ENCODE measurements around the gene ACVR1. TPM values are rescaled to one million over a fixed set of nuclear protein-coding genes. Genes with fewer than 3 reads are reported as not detected.
"Not testable (repeated sequence)": the region's sequence is repeated elsewhere in the genome, so short reads cannot be mapped to it uniquely, and the experiment has no call there.

The ACVR1 gene
- total RNA-seq, 1 experiment from 2014 or later: 1.9 TPM

DNA sequence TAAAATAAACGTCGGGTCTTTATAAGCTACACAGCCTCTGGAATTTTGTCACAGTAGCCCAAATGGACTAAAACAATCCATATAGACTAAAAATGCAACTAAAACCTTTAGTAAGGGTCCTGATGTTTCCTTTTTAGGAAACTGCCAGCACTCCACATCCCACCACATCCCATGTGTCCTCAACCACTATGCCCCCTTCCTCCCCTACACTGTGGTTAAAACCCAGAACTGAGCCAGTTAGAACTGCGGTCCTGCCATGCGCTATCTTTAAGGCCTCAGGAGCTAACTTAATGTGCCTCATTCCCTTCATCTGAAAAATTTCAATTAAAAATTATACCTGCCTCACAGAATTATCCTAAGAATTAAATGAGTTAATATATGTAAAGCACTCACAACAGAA, 41.1 kb downstream of the ACVR1 start:
- no peak for DNase-seq (ENCODE audit: low spot score)

DNA sequence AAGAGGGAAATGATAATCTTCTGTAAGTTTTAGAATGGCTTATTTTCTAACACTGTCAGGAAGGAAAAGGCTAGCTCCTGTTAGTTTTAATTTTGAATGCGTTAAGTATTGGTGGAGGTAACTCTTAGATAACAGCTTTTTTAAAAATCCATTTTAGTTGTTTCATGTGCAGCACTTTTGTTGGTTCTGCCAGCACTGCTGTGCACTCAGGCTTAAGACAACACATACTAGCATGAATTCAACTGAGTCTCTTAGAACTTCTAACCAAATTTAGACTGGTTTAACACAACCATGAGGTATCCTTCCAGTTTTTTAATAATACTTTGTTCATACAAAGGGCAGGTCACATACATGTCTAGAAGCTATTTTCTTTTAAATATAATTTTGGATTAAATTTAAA, 42.4 kb downstream of the ACVR1 start:
- in situ Hi-C loops (cut with HindIII; ENCODE audit: low sequenced_read_pairs): no loop called here

More for the DNA sequence above, 41.1 kb downstream of the ACVR1 start:
- in situ Hi-C loops (cut with HindIII; ENCODE audit: low sequenced_read_pairs): no loop called here

DNA sequence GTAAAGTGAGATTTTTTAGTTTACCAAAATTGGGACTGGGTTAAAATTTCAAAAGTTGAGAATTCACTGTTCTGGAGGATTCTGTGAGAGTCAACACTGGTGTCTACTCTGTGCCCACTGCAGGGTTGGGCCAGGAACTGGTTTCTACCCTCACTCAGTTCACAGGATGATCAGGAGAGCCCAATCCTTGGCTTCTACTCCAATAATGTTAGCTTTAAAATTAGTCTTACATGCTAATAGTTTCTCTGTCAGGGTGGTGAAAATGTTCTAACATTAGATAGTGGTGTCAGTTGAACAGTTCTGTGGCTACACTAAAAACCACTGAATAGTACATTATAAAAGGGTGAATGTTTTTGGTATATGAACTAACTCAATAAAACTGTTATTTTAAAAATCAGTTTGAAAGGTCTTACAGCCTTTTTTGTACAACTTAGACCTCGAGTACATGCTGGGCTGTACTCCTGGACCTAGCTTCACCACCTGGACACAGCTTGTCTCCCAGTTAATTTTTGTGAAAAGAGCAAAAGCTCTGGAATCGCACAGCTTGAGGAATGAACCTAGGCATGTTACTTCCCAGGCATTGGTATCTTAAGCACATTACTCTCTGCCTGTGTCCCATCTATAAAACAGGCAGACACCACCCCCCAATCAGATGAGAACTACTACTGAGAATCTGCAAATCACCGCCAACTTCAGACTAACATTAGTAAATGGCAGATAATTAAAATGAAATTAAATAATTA, 44.4 kb downstream of the ACVR1 start:
- in situ Hi-C loops (cut with HindIII; ENCODE audit: low sequenced_read_pairs): no loop called here
- DNase-seq (ENCODE audit: low spot score): peak; percentile 65

More for the DNA sequence above, 42.4 kb downstream of the ACVR1 start:
- no peak for DNase-seq (ENCODE audit: low spot score)

DNA sequence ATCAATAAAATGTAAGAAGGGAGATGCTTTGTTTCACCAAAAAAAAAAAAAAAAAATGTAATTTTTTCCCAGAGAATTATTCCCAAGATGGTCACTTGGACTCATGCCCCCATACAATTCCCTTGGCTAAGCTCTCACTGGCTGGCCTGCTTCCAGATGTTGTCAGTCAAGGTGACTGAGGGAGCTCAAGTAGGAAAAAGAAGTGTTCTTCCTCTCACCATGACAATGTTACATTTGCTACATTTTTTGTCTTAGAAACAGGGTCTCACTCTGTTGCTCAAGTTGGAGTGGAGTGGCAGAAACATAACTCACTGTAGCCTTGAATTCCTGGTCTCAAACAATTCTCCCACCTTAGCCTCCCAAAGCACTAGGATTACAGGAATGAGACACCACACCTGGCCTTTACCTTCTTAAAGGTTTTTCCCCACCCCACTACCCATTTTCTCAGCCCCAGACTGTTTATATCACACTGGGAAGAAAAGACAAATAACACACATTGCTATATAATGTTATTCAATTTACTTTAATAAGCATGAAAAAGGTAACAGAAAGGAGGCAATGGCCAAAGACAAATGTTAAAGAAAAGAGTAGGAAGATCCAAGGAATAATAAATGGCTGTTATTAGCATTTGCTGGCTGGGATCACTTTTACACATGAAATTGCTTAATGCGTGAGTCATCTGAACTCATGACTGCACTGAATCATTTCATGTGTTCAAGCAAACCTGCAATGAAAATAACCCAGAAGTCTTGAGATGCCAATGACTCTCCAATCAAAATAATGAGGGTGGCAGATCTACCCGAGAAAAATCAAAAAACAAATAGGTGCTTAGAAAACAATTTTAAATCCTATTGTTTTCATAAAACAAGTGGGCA, 45.2 kb downstream of the ACVR1 start:
- in situ Hi-C loops (cut with HindIII; ENCODE audit: low sequenced_read_pairs): no loop called here
- DNase-seq (ENCODE audit: low spot score): no peak

DNA sequence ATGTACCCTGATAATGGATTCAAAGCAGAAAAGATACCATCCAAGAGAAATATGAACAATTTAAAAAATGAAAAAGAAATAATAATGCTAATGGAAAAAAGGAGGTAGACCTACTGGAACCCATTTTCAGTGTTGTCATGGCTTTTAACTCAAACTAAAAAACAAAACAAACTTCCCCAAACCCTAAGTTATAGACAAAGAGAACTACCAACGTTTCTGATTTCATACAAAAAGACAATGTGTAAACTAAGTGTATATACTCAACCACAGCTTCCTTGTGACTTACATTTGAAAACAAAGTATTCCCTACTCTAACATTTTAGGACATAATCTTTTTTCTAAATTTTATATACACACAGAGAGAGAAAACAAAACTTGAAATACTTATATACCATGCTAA, 45.9 kb downstream of the ACVR1 start:
- no peak for DNase-seq (ENCODE audit: low spot score)
- in situ Hi-C loops (cut with HindIII; ENCODE audit: low sequenced_read_pairs): no loop called here

DNA sequence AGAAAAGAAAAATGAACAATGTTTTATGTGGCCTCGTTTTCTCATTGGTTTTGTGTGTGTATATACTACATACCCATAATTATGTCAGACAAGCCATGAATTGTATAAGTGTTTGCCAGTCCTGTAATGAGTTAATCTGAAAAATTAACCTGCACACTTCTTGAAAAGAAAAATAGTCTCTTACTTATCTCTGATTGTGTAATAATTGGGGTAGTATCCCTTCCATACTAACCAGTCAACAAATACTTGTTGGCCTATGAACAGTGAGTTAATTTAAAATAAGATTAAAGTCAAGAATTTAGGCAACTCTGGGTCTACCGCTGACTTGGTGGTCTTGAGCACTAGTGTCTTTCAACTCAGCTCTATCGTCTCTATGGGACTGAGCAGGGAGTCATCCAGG, 48.8 kb downstream of the ACVR1 start:
- DNase-seq (ENCODE audit: low spot score): no peak
- in situ Hi-C loops (cut with HindIII; ENCODE audit: low sequenced_read_pairs): no loop called here

DNA sequence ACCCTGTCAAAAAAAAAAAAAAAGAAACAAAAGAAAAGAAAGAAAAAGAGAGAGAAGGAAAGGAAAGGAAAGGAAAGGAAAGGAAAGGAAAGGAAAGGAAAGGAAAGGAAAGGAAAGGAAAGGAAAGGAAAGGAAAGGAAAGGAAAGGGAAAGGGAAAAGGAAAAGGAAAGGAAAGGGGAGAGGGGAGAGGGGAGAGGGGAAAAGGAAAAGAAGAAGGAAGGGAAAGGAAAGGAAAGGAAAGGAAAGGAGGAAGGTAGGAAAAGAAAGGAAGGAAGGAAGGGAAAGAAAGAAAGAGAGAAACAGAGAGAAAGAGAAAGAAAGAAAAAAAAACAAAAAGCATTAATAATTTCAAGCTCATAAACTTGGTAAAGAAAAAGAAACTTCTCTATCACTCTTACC, 49.5 kb downstream of the ACVR1 start:
- in situ Hi-C loops (cut with HindIII; ENCODE audit: low sequenced_read_pairs): not testable (repeated sequence)

DNA sequence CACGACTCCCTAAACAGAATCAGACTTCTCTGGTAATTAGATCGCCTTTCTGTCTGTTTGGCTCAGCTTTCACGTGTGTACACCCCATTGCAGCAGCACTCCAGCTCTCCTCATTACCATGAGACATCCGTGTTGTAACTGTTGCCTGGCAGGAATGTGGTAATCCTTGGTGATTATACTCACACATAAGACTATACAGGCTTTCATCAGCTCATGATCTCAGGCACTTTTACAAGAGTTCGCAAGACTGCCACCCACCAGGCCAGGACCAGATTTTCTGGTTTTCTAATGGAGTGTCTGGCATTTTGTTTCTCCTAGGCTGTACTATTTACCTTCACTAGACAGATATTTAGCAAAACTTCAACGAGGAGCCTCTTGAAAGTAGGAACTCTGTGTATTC, 50.2 kb downstream of the ACVR1 start:
- in situ Hi-C loops (cut with HindIII; ENCODE audit: low sequenced_read_pairs): no loop called here
- no peak for DNase-seq (ENCODE audit: low spot score)

More for the DNA sequence above, 49.5 kb downstream of the ACVR1 start:
- not testable (repeated sequence) for DNase-seq (ENCODE audit: low spot score)

DNA sequence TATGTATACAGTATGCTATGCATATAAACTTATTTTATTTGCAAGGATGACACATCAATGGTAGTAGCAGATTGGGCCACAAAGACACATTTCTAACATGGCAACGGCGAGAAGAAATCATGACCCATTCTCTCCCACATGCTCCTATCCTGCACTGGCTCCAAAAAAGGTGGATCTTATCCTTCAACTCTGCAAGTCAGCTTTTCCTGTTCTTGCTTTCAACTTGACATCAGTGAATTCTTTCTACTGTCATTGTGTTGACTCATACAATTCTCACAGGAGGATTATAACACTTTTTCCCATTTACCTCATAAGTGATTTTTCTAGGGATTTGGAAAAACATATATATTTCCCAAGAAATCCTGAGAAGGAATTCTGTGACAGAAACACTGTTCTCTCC, 53.1 kb downstream of the ACVR1 start:
- in situ Hi-C loops (cut with HindIII; ENCODE audit: low sequenced_read_pairs): no loop called here
- DNase-seq (ENCODE audit: low spot score): no peak

DNA sequence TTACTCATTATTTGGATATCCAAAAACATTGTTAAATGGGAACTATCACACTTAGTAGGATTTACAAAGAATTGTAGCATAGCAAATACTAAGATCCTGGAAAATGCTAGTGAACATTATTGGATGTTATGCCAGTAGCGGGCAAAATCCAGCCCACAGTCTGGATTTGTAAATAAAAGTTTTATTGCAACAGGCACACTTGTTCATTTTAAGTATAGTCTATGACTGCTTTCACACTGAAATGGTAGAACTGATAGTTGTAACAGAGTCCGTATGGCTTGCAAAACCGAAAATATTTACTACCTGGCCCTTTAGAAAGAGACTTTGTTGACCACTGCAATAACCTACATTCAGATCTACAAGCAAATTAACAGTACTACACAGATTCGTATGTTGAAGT, 53.6 kb downstream of the ACVR1 start:
- DNase-seq (ENCODE audit: low spot score): no peak
- in situ Hi-C loops (cut with HindIII; ENCODE audit: low sequenced_read_pairs): no loop called here

DNA sequence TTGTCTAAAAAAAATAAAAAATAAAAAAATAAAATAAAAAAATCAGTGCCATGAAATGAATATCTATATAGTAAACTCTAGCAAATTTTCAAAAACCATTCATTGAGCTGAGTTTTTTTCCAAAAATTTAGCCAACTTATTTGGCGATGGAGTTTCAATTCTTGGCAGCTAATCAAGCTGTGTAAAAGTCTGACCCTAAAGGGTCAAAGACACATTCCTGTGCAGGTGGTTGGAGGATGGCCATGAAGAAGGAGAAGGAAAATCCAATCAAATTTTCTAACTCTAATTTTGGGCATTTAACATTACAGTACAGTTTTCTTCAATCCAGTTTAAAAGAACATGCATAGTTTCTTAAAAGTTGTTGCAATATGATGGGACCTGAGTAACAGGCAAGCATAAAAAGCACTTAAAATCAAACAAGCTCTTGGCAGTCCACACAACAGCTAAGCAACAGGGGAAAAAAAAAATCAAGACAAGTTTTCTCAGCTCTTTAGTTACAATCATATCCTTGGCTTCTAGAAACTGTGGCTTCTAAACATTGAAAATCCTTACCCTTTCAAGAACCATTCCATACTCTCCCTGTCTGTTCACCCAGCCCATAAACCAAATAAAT, 54.5 kb downstream of the ACVR1 start:
- in situ Hi-C loops (cut with HindIII; ENCODE audit: low sequenced_read_pairs): no loop called here
- DNase-seq (ENCODE audit: low spot score): no peak

DNA sequence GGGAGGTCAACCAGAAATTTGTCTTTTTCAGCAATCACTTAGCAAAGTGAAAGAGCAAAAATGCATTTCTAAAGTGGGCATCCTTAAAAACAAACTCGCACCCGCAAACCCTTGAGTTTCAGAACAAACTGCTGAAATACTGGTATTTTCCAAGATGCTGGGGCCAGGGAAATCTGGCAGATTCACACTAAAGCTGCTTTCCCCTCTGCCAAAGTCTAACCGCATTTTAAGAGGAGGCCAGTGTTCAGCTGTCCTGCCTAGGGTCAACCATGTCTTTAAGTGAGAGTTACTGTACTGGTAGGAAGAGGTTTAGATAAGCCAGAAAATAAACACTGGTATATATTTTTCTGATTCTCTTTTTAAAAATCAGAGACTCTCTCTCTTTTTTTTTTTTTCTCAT, 55.9 kb downstream of the ACVR1 start:
- in situ Hi-C loops (cut with HindIII; ENCODE audit: low sequenced_read_pairs): no loop called here
- DNase-seq (ENCODE audit: low spot score): no peak

DNA sequence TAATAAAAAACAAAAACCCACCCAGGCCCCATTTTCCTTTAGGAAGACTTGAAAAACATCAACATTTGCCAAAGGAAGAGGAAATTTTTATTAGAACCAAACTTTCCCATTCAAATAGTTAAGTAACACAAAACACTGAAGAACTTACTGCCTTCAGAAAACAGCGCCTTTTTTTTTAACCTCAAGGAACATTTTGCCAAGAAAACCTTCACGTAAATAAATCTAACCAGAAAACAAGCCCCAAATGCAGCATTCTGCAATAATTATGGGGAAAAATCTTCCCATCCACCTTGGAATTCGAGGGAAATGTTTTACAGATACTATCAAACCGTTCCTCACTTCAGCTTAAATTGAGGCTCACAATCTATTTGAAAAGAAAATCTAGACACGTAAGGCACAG, 56.4 kb downstream of the ACVR1 start:
- DNase-seq (ENCODE audit: low spot score): no peak
- in situ Hi-C loops (cut with HindIII; ENCODE audit: low sequenced_read_pairs): no loop called here

DNA sequence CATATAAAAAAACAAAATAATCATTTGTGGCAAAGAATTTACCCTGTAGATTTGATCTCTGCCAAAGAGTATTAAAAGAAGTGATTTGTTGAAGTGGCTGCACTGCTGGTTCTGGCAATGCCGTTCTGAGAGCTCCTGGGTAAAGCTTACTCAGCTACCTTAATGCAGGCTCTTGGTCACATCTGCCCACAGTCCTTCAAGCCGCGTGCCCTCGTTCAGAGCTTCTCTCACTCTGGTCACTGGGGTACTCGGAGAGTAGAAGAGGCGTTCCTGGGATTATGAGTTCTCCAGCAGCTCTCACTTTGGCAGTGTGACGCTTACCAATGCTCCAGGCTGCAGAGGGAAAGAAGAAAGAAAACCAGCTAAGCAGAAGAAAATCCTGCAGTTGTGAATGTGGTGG, 57.9 kb downstream of the ACVR1 start:
- DNase-seq (ENCODE audit: low spot score): no peak
- in situ Hi-C loops (cut with HindIII; ENCODE audit: low sequenced_read_pairs): no loop called here

DNA sequence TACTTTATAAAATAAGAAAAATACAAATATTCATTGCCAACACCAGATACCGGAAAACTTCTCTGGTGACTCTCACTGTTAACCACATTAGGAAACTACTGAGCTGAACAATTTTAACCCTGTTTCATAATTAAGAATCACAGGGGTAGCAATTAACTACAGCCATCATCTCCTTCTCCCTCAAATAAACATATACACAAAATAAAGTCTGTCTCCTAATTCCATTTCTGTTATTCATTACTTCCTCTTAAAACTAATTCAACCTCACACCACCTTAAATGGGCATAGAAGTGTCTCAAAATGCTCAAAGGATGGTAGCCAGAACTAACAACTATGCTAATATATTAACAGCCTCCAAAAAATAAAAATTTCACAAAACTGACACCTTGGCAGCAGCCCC, 60.7 kb downstream of the ACVR1 start:
- no peak for DNase-seq (ENCODE audit: low spot score)
- in situ Hi-C loops (cut with HindIII; ENCODE audit: low sequenced_read_pairs): no loop called here

DNA sequence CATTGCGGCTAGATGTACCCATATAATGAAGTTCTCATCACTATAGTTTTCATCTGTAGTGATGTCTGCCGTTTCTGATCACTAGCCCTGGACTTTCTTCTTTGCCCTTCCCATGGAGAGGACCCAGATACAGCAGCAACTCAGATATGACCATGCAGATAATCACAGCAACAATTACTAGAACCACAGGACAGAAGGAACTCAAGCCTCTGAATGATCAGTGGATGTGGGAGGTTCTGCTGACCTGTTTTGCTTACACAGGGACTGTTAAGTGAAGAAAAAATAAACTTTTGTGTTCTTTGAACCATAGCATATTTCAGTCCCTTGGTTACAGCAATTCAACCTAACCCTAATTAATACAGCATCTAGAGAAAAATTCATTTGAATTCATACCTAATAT, 62.7 kb downstream of the ACVR1 start:
- DNase-seq (ENCODE audit: low spot score): no peak
- in situ Hi-C loops (cut with HindIII; ENCODE audit: low sequenced_read_pairs): no loop called here

DNA sequence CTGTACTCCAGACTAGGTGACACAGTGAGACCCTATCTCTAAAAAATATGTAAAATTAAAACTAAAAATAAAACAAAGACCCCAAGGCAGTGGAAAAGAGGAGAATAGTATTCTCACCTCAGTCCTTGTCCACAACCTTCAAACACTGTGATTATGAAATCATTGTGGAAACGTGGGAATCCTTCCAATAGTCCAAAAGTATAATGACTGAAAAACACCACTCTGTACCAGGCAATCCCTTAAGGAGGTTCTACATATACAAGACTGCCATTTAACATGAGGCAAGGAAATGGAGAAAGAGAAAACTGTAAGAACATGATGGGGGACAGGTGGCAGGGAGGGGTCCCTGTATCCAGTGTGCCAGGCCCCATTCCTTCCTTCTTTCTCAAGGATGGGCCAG, 66.1 kb downstream of the ACVR1 start:
- DNase-seq (ENCODE audit: low spot score): no peak
- in situ Hi-C loops (cut with HindIII; ENCODE audit: low sequenced_read_pairs): no loop called here

DNA sequence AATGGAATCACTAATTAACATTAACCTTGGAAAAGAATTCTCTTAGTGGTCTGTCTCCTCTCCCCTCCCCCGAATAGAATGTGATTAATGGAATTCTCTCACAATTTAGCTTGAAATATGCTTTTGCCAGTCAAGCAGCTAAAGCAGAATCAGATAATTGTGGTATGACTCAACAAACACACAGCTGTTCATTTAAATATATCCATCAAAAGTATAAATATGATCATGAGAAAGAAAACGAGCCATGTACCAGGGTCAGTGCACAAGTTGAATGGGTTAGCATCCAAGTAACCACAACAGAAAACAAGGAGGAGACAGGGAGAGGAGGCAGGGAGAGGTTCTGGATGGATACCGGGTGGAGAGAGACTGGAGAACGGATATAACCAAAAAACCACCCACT, 66.9 kb downstream of the ACVR1 start:
- in situ Hi-C loops (cut with HindIII; ENCODE audit: low sequenced_read_pairs): no loop called here
- DNase-seq (ENCODE audit: low spot score): no peak

DNA sequence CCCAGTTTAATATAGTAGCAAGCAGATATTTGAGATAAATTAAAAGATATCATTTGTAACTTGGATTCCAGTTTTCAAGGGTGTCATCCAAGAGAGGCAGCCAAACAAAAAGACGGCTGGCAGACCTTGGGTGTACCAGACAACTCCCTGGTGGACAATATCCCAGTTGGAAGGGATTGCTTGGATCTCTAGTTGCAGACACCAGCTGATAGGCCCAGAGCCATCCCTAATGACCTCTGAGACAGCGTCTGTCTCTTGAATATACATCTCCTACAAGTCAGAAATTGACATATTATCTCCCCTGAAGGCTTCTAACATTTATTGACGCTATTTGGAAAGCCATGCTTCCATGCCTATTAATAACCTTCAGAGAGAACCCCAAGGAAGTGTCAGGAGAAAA, 67.7 kb downstream of the ACVR1 start:
- in situ Hi-C loops (cut with HindIII; ENCODE audit: low sequenced_read_pairs): no loop called here
- DNase-seq (ENCODE audit: low spot score): no peak

DNA sequence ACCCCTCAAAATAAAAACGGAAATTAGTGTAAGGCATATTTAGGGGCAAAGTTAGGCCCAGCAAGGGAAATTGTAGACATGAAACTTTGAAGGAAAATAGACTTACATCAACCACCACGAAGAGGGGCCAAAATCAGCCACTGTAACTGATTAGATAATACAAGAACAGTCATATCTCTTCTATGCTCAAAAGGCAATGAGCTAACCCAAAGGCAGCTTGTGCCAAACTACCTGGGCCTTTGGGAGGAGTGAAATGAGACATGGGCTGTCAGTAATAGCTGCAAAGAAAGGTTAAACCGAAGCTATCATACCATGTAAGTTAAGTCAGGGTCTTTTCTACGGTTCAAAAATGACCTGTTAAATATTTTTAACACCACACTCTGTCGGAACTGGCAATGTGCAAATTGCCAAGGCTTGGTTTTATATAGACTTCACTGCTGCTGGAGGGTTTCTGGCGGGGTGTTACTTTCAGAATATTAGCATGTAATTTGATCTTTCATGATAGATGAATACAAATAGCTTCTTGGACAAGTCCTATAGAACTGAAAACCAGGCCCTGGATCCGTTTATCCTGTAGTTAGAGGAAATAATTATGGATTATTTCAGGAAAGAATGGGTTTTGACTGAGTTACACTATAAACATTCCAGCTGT, 69.6 kb downstream of the ACVR1 start:
- DNase-seq (ENCODE audit: low spot score): no peak
- in situ Hi-C loops (cut with HindIII; ENCODE audit: low sequenced_read_pairs): no loop called here
